ENCODE results near the gene ARF1.

The ARF1 gene

DNA sequence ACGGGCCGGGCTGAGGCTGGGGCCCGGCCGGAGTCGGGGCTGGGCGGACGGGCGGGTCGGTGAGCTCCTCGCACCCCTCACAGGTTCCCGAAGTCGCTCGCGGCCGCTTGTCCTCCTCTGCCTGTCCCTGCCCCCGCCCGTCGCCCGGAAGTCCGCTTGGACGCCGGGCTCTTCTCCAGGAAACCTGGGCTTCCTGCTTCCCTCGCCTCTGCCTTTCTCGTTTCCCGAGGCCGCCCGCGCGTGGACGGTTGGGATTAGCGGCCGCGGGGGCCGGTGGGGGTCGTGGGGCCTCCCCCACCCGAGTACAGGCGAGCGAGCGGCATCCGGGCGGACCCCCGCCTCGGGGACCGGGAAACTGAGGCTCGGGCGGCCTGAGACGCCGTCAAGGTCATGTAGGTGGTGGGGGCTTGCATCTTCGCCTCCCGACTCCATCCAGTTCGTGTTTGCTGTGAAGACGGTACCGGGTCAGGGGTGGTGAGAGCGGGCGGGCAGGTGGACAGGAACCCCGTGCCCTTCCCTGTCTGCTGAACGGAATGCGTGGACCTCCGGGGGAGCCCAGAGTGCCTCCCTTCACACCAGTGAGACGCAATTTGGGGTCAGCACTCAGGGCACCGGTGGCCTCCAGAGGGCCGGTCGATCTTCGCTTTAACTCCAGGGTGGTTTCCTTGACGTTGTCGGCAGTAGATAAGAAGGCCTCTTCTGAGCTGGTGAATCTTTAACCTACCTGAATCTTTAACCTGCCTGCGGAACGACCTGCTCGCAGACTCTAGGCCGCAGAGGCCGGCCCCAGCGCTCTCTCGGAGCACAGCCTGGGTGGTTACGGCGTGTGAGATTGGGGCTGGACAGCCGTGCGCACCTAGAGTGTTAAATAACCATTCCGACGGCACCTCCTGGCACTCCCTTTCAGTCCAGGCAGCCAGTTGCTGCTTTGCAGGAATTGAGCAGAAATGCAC, 686 bp downstream of the ARF1 start:
- peak overlapping the region; percentile 96 for H3K4me3 ChIP-seq (ENCODE audit: low read depth, low read length)
- no peak for DNase-seq (ENCODE audit: low read depth)

DNA sequence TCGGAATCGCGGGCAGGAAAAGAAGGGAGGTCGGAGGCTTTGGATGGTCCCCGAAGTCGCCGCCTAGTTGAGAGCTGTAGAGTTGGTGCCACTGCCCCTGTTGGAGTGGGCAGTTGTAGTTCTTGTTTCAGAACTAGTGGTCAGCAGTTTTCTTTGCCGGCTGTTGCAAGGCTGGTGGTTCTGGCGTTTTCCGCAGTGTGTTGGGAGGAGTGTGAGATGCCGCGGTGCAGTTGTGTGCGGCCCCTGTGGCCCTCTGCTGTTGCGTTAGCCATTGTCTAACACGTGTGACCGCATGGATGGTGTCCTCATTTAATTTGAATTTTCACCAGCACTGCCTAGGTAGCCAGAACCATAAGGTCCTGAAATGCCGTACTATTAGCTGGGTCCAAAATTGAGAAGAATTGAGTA, 1.4 kb downstream of the ARF1 start:
- H3K4me3 ChIP-seq (ENCODE audit: low read depth, low read length): peak overlapping the region; percentile 96
- DNase-seq (ENCODE audit: low read depth): no peak

DNA sequence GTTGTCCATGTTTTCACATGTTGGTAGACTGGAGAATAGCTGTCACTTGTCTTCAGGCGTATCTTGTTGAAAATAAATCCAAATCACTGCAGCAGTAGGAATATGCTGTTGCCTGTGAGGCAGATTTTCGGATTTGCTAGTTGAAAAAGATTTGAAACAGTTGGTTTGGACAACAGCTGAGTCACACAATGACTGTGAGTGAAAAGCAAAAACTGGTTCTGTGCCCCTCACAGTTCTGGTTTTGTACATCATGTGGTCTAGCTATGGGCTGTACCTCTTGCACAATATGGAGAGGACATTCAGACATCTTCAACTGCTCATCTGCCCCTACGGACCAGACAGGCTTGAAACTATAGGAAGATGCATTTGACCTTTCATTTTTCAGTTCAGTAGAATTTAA, 1.8 kb downstream of the ARF1 start:
- H3K4me3 ChIP-seq (ENCODE audit: low read depth, low read length): peak overlapping the region; percentile 96
- peak; percentile 77 for DNase-seq (ENCODE audit: low read depth)

GRCh38 chr1:228084797-228085196, 2.3 kb downstream of the ARF1 start:
- no peak for DNase-seq (ENCODE audit: low read depth)
- H3K4me3 ChIP-seq (ENCODE audit: low read depth, low read length): peak overlapping the region; percentile 96

GRCh38 chr1:228085287-228085951, 2.9 kb downstream of the ARF1 start:
- H3K4me3 ChIP-seq (ENCODE audit: low read depth, low read length): peak overlapping the region; percentile 96
- peak; percentile 43 for DNase-seq (ENCODE audit: low read depth)

GRCh38 chr1:228087771-228088251, 5.3 kb downstream of the ARF1 start:
- peak; percentile 32 for DNase-seq (ENCODE audit: low read depth)
- no peak overlapping the region for H3K4me3 ChIP-seq (ENCODE audit: low read depth, low read length)

GRCh38 chr1:228088586-228089498, 6.3 kb downstream of the ARF1 start:
- H3K4me3 ChIP-seq (ENCODE audit: low read depth, low read length): no peak overlapping the region
- no peak for DNase-seq (ENCODE audit: low read depth)

DNA sequence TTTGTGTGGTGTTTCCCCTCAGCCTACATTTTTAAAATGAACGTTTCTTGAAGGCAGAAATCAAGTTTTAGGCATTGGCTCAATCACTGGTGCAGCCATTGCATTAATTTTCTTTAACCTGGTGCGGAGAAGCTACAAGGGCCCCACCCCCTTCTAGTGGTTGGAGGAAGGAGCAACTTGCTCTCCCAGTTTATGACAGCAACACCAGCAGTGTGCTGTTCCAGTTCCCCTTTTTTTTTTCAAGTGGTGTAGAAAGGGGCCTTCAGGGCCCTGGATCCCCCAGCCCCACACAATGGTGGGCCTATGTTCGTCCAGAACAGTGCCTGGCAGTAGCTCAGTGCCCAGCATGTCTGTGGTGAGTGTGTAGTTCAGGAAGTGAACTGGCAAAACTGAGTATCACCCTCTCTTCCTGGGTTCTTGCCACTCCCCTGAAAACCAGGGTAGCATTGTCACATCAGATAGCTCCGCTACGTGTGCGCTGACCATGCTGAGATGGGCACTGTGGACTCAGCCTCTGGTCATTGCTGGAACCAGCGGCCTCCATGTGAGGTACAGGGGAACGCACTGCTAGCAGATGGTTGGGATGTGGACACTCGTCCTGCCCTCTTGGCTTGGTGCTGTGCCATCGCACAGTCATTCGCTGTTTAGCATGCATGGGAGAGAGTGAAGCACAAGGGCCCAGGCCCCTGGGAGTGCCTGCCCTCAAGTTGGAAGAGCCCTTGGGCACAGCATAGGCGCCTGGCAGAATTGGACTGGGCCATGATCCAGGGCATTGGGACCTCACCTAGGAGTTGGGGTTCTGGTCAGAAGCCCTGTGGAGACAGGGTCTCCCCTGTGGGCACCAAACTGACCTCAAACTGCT, 7.2 kb downstream of the ARF1 start:
- H3K4me3 ChIP-seq (ENCODE audit: low read depth, low read length): no peak overlapping the region
- DNase-seq (ENCODE audit: low read depth): no peak

DNA sequence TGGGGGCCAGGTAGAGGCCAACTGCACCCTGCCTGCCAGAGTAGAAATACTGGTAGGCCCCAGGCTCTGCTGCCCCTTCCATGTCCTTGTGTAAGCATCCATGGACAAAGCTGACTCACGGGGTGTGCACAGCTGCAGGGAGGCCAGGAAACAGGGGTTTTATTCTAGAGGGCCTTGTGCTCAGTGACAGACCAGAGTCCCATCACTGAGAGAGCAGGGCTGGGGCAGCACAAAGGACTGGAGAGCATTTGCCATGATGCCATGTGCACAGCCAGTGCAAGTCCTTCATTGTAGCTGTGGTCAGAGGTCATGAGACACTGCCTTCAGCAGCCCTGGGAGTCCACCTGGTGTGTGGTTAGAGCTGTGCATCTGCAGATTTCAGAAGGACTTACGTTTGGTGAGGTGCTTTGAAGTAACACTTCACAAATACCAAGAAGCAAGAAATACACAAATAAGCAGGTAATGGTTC, 8.1 kb downstream of the ARF1 start:
- no peak overlapping the region for H3K4me3 ChIP-seq (ENCODE audit: low read depth, low read length)

GRCh38 chr1:228091084-228091483, 8.6 kb downstream of the ARF1 start:
- no peak overlapping the region for H3K4me3 ChIP-seq (ENCODE audit: low read depth, low read length)
- no peak for DNase-seq (ENCODE audit: low read depth)

More for the DNA sequence above, 8.1 kb downstream of the ARF1 start:
- no peak for DNase-seq (ENCODE audit: low read depth)

DNA sequence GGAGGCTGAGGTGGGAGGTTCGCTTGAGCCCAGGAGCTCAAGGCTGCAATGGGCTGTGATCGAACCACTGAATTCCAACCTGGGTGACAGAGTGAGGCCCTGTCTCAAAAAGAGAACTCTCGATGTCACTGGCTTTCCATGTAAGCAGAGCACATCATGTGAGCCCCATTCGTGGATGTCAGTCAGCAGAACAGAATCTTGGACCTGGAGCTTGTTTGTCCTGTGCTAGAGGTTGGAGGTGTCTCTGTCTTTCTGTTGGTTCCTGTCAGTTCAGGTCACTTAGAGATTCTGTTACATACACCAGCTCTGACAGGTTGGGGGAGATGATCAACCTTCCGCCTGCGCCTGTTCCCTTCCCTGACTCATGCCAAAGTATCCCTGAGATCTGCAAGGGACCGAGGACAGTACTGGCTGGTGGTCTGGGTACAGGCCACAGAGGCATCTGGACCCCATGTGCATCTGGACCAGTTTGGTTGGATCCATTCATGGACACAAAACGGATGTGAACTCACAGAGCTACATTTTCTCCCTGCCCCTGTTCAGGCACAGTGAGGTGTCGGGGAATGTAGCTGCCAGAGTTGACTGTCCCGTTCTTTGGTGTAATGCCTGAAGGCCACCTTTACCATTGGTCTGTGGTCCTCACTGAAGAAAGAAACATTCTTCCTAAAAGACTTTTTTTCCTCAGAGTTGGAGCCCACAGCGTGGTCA, 10.0 kb downstream of the ARF1 start:
- H3K4me3 ChIP-seq (ENCODE audit: low read depth, low read length): no peak overlapping the region
- DNase-seq (ENCODE audit: low read depth): no peak

GRCh38 chr1:228093050-228093906, 10.8 kb downstream of the ARF1 start:
- H3K4me3 ChIP-seq (ENCODE audit: low read depth, low read length): no peak overlapping the region
- DNase-seq (ENCODE audit: low read depth): no peak

DNA sequence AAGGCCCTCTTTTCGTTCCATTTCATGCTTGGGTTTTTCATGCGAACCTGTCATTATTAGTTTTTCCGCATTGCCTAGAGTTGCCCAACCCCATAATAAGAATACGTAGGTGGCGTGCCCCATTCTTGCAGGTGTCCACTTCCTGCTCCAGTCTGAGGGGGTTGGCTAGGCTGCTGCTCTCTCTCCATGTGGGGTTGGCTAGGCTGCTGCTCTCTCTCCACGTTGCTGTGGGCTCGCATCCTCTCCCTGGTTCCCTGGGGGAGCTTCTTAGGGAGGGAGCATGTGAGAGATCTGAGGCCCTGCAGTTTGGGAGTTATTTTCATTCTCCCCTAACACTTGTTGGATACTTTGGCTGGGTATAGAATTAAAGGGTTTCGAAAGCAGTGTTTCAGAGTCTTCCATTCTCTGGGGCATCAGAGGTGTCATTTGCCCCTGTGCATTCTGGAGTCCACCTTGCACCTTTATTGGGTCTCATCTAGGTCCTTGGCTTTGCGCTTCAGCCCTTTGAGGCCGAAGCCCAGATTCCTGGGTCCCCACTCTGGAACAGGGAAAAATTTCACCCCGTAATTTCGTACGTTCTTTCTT, 12.0 kb downstream of the ARF1 start:
- DNase-seq (ENCODE audit: low read depth): no peak
- no peak overlapping the region for H3K4me3 ChIP-seq (ENCODE audit: low read depth, low read length)

- H3K4me3 ChIP-seq (ENCODE audit: low read depth, low read length): no peak overlapping the region
- no peak for DNase-seq (ENCODE audit: low read depth)
Observed at GRCh38 chr1:228095161-228095560, 12.7 kb downstream of the ARF1 start.

DNA sequence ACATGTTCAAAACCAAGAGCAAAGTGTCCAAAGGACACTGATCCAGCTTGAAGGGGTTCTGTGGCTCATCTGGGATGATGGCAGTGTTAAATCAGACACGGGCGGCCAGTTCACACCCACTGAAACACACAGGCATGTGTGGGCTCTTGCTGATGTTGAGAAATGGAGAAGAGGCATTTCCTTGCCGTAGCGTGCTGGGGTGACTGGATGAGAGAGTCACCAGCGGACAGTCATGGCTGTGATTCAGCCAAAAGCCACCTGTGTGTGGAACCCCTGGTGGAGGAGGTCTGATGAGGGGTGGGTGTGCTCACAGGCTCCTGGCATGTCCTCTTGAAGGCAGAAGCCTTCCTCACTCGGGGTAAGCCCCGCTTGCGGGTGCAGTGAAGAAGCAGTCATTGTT, 13.4 kb downstream of the ARF1 start:
- H3K4me3 ChIP-seq (ENCODE audit: low read depth, low read length): no peak overlapping the region
- no peak for DNase-seq (ENCODE audit: low read depth)

DNA sequence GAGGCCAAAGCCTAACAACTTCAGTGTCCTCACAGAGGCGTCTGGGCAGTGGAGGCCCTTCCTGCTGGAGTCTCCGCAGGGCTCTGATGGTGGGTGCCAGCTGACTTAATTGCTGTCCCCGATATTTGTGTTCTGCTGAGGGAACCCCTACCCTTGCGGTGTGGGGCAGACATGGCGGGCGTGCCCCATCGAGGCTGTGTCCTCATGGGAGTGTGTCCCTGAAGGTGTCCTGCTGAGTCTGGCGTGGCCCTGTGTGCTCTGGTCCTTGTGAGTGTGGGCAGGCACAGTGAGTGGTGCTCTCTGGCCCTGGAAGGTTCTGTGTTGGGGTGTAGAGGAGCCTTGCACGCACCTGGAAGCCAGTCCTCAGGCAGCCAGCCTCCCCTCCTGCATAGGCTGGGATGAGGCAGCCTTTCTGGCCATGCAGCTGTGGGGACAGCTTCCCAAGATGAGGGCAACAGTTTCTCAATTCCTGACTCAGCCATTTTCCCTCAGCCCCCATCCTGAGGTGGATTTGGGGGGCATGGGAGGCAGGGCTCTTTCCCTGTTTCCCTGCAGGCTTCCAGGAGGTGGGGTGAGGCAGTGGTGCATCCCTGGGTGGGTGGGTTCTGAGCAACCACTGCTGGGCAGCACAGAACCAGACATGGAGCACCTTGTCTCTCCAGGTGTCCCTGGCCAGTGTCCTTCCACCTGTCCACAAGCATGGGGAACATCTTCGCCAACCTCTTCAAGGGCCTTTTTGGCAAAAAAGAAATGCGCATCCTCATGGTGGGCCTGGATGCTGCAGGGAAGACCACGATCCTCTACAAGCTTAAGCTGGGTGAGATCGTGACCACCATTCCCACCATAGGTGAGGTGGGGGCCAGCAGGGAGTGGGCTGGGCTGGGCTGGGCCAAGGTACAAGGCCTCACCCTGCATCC, 14.2 kb downstream of the ARF1 start:
- DNase-seq (ENCODE audit: low read depth): no peak
- no peak overlapping the region for H3K4me3 ChIP-seq (ENCODE audit: low read depth, low read length)

Measured in skeletal muscle cell (primary cell).